GM21423 (cell line): Measurements from ENCODE around the gene RCOR1.
A peak's percentile ranks its signal among the peaks of the same experiment; 100 is the strongest.

Source experiments
- ATAC-seq: cut with Tn5 transposase; IDR thresholded peaks from one replicate; pipeline ENCODE4 v1.9.1; 2021; ENCODE audit warnings: mild to moderate bottlenecking, moderate library complexity; ENCODE audit not compliant: unreplicated experiment

Gene RCOR1

GRCh38 chr14:102770147-102771123, 178.0 kb downstream of the RCOR1 start:
- no peak for ATAC-seq

- ATAC-seq = no peak
Measured at GRCh38 chr14:102771144-102771543, 178.7 kb downstream of the RCOR1 start.

- no peak for ATAC-seq
Measured at GRCh38 chr14:102772781-102773570, 180.5 kb downstream of the RCOR1 start.

GRCh38 chr14:102774391-102775153, 182.1 kb downstream of the RCOR1 start:
- ATAC-seq = peak; percentile 28

- no peak for ATAC-seq
Measured at GRCh38 chr14:102775855-102776760, 183.7 kb downstream of the RCOR1 start.

GRCh38 chr14:102776761-102777710, 184.6 kb downstream of the RCOR1 start, which contains the start of gene TRAF3:
Gene TRAF3 (plus strand): TSS chr14:102777449. CDS start chr14:102870202, 92,753 bp downstream.
- peak; percentile 53 for ATAC-seq

GRCh38 chr14:102777711-102778337, 185.4 kb downstream of the RCOR1 start:
- ATAC-seq = peak; percentile 2

GRCh38 chr14:102778338-102779083, 186.1 kb downstream of the RCOR1 start:
- ATAC-seq = no peak

GRCh38 chr14:102779084-102779462, 186.6 kb downstream of the RCOR1 start:
- no peak for ATAC-seq

GRCh38 chr14:102779574-102780315, 187.3 kb downstream of the RCOR1 start:
- ATAC-seq = no peak
